ENCODE data around the gene DCAF15. TPM values are rescaled to one million over a fixed set of nuclear protein-coding genes. Genes with fewer than 3 reads are reported as not detected.
A peak's percentile ranks its signal among the peaks of the same experiment; 100 is the strongest.
"Not testable (repeated sequence)": the region's sequence is repeated elsewhere in the genome, so short reads cannot be mapped to it uniquely, and the experiment has no call there.

DCAF15 gene
- 13.8 and 14.2 TPM in 2 replicates for total RNA-seq (2014; rRNA removed; shearing (Covaris generic))

GRCh38 chr19:13952154-13952930, at the start of gene DCAF15:
Gene DCAF15 (plus strand): TSS chr19:13952509. CDS start chr19:13952513, 4 bp downstream.
- DNase-seq (ENCODE audit: low spot score): peak; percentile 100

- DNase-seq (ENCODE audit: low spot score): no peak
Observed at GRCh38 chr19:13902993-13903555, 49.2 kb upstream of the DCAF15 start.

GRCh38 chr19:13905634-13906520, 46.4 kb upstream of the DCAF15 start, which contains the start of the genes BRME1 and CC2D1A:
Gene BRME1 (minus strand): TSS chr19:13906117. CDS start chr19:13904892, 1,225 bp downstream.
Gene CC2D1A (plus strand): TSS chr19:13906201. CDS start chr19:13906442, 241 bp downstream.
- DNase-seq (ENCODE audit: low spot score): peak; percentile 88

- no peak for DNase-seq (ENCODE audit: low spot score)
Observed at GRCh38 chr19:13906521-13906904, 45.8 kb upstream of the DCAF15 start.

- DNase-seq (ENCODE audit: low spot score): no peak
Observed at GRCh38 chr19:13906910-13907309, 45.4 kb upstream of the DCAF15 start.

- no peak for DNase-seq (ENCODE audit: low spot score)
Observed at GRCh38 chr19:13908674-13909073, 43.6 kb upstream of the DCAF15 start.

GRCh38 chr19:13909430-13909829, 42.9 kb upstream of the DCAF15 start:
- DNase-seq (ENCODE audit: low spot score): no peak

- no peak for DNase-seq (ENCODE audit: low spot score)
Observed at GRCh38 chr19:13913352-13913751, 39.0 kb upstream of the DCAF15 start.

GRCh38 chr19:13914777-13915176, 37.5 kb upstream of the DCAF15 start:
- no peak for DNase-seq (ENCODE audit: low spot score)

- no peak for DNase-seq (ENCODE audit: low spot score)
Observed at GRCh38 chr19:13917888-13918406, 34.4 kb upstream of the DCAF15 start.

- no peak for DNase-seq (ENCODE audit: low spot score)
Observed at GRCh38 chr19:13918726-13919411, 33.4 kb upstream of the DCAF15 start.

GRCh38 chr19:13920524-13920923, 31.8 kb upstream of the DCAF15 start:
- no peak for DNase-seq (ENCODE audit: low spot score)

- peak; percentile 53 for DNase-seq (ENCODE audit: low spot score)
Observed at GRCh38 chr19:13920940-13921747, 31.2 kb upstream of the DCAF15 start.

- not testable (repeated sequence) for DNase-seq (ENCODE audit: low spot score)
Observed at GRCh38 chr19:13922118-13922517, 30.2 kb upstream of the DCAF15 start.

GRCh38 chr19:13923194-13923987, 28.9 kb upstream of the DCAF15 start:
- no peak for DNase-seq (ENCODE audit: low spot score)

GRCh38 chr19:13926010-13926409, 26.3 kb upstream of the DCAF15 start:
- no peak for DNase-seq (ENCODE audit: low spot score)

GRCh38 chr19:13926715-13927114, 25.6 kb upstream of the DCAF15 start:
- no peak for DNase-seq (ENCODE audit: low spot score)

- no peak for DNase-seq (ENCODE audit: low spot score)
Observed at GRCh38 chr19:13929340-13929739, 23.0 kb upstream of the DCAF15 start.

GRCh38 chr19:13929956-13930355, 22.4 kb upstream of the DCAF15 start:
- no peak for DNase-seq (ENCODE audit: low spot score)

GRCh38 chr19:13930402-13930801, 21.9 kb upstream of the DCAF15 start:
- no peak for DNase-seq (ENCODE audit: low spot score)

All from H4 (cell line).